ENCODE data around the gene WBP1L.

The WBP1L gene

DNA sequence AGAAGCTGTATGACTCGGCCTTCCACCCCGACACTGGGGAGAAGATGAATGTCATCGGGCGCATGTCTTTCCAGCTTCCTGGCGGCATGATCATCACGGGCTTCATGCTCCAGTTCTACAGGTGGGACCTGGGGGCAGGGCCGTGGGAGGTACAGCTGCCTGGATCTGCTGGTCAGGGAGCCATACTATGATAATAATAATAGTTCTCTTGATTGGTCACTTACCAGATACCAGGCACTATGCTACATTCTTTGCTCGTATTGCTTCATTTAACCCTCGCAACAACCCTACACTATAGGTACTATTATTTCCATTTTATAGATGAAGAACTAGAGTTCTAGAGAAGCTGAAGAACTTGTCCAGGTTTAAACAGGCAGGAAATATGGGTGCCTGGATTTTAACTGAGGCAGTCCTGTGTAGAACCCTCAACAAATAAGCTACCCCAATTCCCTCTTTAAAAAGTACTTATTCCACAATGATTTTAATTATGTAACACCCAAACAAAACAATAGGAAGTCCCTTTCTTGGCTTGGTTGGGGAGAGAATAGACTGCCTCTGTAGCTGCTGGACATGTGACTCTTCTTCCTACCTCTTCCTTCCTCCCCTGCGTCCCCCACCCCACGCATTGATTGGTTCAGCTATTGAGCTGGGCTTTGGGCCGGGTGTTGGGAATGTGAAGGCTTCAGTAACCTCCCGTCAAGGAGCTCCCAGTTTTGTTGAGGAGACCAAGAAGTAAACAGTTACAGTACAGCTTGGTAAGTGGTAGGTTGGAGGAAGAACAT, 16.5 kb upstream of the WBP1L start:
- DNase-seq, result no peak
- Histone ChIP-seq H3K4me3 (ENCODE audit: low read depth, low read length) (no peak overlapping the region), H3K27me3 (replicated peaks) (no peaks in the 10 kb centered on the region), H3K36me3 (replicated peaks) (no peaks in the 10 kb centered on the region), H3K27ac (no peak overlapping the region)
- TF ChIP-seq CTCF (IDR thresholded peaks at IDR 0.05; ENCODE audit: low read depth, low read length, missing control alignments), result no peak
- in situ Hi-C loops (cut with HindIII; ENCODE audit: low pct_ligation_motif_present, low sequenced_read_pairs), result loop anchor here (25.0 kb wide), 1 partner anchor 185 kb away; the partner anchor contains the start of gene CNNM2

DNA sequence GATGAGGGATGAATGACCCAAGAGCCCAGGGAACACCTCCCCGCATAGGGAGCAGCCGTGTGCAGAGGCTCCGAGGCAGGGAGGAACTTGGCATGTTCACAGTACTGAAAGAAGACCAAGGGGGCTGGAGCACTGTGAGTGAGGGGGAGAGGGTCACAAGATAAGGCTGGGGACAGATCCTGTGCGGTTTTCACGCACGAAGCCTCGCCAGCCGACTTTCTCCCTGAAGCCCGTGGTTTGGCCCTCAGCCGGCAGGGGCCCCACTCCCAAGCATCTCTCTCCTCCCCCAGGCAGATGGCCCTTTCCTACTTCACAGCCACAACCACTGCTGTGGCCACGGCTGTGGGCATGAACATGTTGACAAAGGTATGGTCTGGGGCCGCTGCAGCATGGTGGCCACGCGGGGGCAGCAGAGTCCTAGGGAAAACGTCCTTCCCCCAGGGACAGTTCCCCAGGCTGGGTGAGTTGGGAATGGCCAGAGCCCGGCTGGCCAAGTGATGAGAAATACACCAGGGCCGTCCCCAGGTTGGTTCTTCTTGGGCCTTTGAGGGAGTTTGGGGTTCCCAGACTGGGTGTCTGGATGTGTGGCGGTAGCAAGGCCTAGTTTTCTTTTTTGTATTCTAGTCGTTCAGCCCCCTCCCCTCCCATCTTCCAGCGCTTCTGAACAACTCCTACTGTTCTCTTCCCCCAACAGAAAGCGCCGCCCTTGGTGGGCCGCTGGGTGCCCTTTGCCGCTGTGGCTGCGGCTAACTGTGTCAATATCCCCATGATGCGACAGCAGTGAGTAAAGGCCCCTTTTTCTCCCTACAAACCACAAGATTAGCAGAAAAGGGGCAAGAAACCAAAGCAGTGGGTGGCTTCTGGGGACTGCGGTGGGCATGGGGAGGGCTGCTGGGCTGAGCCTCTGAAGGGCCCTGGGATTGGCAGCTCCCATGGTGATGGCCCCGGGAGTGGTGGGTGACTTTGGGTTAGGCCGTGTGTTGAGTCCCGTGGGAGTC, 14.4 kb upstream of the WBP1L start:
- Histone ChIP-seq H3K27ac (no peak overlapping the region), H3K27me3 (replicated peaks) (no peaks in the 10 kb centered on the region), H3K4me3 (ENCODE audit: low read depth, low read length) (no peak overlapping the region), H3K36me3 (replicated peaks) (no peaks in the 10 kb centered on the region)
- TF ChIP-seq CTCF (IDR thresholded peaks at IDR 0.05; ENCODE audit: low read depth, low read length, missing control alignments), result peak; percentile 95
- peak; percentile 79 for DNase-seq
- in situ Hi-C loops (cut with HindIII; ENCODE audit: low pct_ligation_motif_present, low sequenced_read_pairs), result loop anchor here (25.0 kb wide), 1 partner anchor 183 kb away; the partner anchor contains the start of gene CNNM2

- no peaks in the 10 kb centered on the region for H3K27me3 ChIP-seq (replicated peaks)
- no peak overlapping the region for H3K4me3 ChIP-seq (ENCODE audit: low read depth, low read length)
- H3K36me3 ChIP-seq (replicated peaks), result no peaks in the 10 kb centered on the region
- in situ Hi-C loops (cut with HindIII; ENCODE audit: low pct_ligation_motif_present, low sequenced_read_pairs), result loop anchor here (25.0 kb wide), 1 partner anchor 181 kb away; the partner anchor contains the start of gene CNNM2
- no peak for TF ChIP-seq CTCF (IDR thresholded peaks at IDR 0.05; ENCODE audit: low read depth, low read length, missing control alignments)
- H3K27ac ChIP-seq, result no peak overlapping the region
- DNase-seq, result no peak
Observed at GRCh38 chr10:102731222-102731800, 12.4 kb upstream of the WBP1L start.

DNA sequence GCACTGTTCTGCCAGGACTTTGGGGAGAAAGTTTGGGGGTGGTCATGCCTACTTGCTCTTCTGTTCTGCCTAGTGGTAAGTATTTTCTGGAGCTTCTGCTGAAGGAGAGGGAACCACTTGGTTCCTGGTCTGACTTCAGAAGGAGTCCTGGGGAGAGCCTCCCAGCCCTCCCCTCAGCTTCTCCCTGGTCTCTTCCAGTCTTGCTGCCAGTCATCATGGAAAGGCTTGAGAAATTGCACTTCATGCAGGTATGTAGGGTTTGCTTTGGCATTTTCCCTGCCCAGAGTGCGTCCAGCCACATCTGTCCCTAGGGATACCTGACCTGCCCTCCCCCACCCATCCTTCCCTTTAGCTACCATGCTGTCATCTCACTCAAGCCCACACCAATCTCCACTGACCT, 11.1 kb upstream of the WBP1L start:
- peaks cover 2% of the 10 kb centered on the region for H3K36me3 ChIP-seq (replicated peaks)
- no peaks in the 10 kb centered on the region for H3K27me3 ChIP-seq (replicated peaks)

More for the DNA sequence above, 11.1 kb upstream of the WBP1L start:
- in situ Hi-C loops (cut with HindIII; ENCODE audit: low pct_ligation_motif_present, low sequenced_read_pairs), result loop anchor here (25.0 kb wide), 1 partner anchor 180 kb away; the partner anchor contains the start of gene CNNM2
- no peak for DNase-seq
- Histone ChIP-seq H3K27ac (no peak overlapping the region), H3K4me3 (ENCODE audit: low read depth, low read length) (no peak overlapping the region)
- TF ChIP-seq CTCF (IDR thresholded peaks at IDR 0.05; ENCODE audit: low read depth, low read length, missing control alignments), result no peak

Measured in brain microvascular endothelial cell (primary cell).